ENCODE data around the gene COPS3.
"Not testable (repeated sequence)": the region's sequence is repeated elsewhere in the genome, so short reads cannot be mapped to it uniquely, and the experiment has no call there.

Gene COPS3

DNA sequence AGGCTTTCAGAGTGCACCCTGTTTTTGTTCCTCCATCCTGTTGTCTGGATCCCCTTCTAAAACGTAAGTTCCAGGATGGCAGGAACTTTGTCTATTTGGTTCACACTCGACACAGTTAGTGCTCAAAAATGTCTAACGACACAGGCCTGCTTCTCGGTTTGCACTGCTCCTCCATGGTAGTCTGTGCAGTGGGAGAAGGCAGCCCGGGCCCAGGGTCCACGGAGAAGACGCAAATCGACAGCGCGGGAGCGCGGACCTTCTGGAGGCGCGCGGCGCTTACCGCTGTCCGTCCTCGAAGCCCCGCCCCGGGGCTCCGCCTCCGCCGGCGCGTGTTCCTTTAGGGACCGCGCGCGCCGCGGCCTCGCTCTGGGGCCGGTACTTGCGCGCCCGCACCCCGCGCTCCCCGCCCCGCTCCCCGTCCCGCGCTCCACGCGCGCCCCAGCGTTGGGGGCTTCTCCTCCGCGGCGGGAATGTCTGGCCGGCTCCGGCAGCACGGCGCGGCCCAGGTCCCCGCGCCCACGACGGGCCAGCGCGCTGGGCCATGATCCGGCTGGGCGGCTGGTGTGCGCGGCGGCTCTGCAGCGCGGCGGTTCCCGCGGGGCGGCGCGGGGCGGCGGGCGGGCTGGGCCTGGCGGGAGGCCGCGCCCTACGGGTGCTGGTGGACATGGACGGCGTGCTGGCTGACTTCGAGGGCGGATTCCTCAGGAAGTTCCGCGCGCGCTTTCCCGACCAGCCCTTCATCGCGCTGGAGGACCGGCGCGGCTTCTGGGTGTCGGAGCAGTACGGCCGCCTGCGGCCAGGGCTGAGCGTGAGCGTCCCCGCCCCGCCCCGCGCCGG, 22.2 kb upstream of the COPS3 start, which contains the start of gene NT5M:
Gene NT5M (plus strand): TSS at position 364 of the 837 bp plus-strand sequence. CDS start 178 bp downstream, at position 542.
- DNase-seq (ENCODE audit: low read depth in 1 of 2, low spot score in 1 of 2): peak; percentile 24 to 46

DNA sequence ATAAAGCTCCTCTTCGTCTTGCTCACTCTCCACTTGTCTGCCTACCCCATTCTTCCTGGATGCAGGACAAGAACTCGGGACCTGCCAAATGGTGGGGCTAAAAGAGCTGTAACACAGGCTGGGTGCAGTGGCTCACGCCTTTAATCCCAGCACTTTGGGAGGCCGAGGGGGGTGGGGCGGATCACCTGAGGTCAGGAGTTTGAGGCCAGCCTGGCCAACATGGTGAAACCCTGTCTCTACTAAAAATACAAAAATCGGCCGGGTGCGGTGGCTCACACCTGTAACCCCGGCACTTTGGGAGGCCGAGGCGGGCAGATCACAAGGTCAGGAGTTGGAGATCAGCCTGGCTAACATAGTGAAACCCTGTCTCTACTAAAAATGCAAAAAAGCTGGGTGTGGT, 20.6 kb upstream of the COPS3 start:
- DNase-seq (ENCODE audit: low read depth in 1 of 2, low spot score in 1 of 2): not testable (repeated sequence)

DNA sequence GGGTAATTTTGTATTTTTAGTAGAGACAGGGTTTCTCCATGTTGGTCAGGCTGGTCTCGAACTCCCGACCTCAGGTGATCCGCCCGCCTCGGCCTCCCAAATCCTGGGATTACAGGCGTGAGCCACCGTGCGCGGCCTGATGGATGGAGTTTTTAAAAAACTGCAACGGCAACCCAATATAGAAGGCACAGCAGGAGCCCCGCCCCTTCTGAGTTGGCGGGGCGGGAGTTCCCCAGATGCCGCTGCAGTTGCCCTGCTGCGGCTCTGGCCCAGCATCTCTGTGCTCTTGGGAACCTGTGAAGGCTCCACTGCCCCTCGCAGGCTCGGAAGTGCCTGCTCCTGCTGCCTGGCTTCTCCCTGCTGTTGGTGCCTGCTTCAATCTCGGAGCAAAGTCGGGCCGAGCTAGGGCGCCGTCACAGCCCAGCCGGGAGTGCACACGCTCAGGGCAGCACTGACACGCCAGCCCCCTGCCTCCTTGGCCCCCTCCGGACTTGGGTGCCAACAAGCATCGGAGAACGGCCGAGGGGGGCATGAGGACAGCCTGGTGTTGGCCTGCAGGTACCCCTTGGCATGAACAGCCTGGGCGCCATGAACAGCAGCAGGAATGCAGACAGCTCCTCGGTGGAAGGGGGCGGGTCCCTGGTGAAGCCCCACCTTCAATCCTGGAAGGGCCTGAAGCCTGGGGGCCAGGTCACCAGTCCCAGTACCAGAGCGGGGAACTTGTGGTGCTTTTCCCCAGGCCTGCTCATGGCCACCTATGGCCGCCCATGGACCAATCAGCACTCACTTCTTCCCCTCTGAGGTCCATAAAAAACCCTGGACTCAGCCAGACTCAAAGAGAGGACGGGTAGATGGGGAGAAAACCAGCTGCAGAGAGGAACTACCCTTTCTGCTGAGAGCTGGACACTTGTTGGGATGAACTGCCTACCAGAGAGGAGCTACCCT, 19.9 kb upstream of the COPS3 start:
- peak; percentile 9 to 30 for DNase-seq (ENCODE audit: low read depth in 1 of 2, low spot score in 1 of 2)

DNA sequence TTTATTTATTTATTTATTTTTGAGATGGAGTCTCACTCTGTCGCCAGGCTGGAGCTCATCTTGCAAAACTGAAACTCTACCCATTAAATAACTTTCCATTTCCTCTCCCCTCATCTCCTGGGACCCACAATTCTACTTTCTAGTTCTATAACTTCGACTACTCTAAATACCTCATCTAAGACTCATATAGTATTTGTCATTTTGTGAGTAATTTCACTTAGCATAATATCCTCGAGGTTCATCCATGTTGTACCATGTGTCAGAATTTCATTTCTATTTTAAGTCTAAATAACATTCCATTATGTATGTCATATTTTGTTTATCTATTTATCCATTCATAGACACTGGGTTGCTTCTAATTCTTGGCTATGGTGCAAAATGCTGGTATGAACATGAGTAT, 17.1 kb upstream of the COPS3 start:
- DNase-seq (ENCODE audit: low read depth in 1 of 2, low spot score in 1 of 2): no peak

DNA sequence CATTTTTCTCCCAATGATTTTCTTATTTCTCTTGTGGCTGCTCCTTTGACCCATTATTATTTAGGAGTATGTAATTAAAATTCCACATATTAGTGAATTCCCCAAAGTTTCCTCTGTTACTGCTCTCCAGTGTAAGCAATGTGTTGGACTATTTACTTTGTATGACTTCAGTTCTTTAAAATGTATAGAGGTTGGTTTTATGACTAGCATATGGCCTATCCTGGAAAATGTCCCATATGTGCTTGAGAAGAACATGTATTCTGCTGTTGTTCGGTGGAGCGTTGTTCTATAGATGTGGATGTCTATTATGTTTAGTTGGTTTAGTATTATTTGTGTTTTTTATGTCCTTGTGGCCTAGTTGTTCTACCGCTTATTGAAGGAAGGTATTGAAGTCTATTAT, 16.2 kb upstream of the COPS3 start:
- no peak for DNase-seq (ENCODE audit: low read depth in 1 of 2, low spot score in 1 of 2)

DNA sequence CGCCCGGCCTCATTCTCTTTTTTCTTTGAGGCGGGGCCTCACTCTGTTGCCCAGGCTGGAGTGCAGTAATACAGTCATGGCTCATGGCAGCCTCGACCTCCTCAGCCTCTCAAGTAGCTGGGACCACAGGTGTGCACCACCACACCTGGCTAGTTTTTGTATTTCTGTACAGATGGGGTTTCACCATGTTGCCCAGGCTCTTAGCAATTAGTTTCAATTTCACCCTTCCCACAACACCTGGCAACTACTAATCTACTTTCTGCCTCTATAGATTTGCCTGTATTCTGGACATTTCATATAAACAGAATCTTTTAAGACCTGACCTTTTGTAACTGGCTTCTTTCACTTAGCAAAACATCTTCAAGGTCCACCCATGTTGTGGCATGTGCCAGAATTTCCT, 14.1 kb upstream of the COPS3 start:
- no peak for DNase-seq (ENCODE audit: low read depth in 1 of 2, low spot score in 1 of 2)

DNA sequence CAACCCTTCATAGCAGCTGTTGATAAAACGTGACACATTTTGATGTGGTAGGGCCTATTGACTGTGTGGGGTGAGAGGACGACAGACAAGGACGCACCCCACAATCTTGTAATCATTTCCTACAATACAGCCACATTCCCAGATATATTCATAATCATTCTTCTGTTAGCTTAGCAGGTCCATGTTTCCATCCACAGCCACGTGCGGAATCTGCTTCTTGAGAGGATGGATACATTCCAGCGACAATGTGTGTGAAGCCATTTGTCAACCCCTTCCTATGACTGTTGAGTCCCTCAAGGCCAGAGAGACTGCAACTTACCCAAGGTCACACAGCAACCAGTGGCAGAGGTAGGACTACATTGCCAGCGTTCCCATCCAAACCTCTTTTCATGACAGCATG, 8.7 kb upstream of the COPS3 start:
- no peak for DNase-seq (ENCODE audit: low read depth in 1 of 2, low spot score in 1 of 2)

DNA sequence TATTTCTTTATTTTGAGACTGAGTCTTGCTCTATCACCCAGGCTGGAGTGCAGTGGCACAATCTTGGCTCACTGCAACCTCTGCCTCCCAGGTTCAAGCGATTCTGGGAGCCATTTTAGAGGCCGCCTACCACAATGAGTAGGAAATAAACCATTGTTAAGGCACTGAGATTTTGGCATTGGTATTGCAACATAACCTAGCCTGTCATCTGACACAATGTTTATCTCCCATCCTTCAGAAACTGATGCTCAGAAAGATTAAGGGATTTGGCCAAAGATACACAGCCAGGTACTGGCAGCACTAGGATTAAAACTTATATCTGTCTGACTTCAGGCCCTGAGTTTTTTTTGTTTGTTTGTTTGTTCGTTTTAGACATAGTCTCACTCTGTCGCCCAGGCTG, 8.0 kb upstream of the COPS3 start:
- DNase-seq (ENCODE audit: low read depth in 1 of 2, low spot score in 1 of 2): no peak

DNA sequence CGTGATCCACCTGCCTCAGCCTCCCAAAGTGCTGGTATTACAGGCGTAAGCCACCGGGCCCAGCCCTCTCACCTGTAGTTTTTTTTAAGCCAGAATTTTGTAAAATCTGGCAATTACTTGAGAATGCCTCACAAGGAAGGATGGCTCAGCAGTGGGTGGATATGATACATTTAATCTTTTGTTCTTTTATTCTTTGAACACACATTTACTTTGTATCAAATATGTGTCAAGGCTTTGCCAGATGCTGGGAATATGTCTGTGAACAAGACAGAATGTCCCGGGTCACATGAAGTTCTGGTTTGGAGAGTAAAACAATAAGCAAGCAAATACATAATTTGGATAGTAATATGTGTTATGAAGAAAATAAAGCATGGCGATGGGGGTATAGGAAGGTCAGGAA, 4.9 kb upstream of the COPS3 start:
- DNase-seq (ENCODE audit: low read depth in 1 of 2, low spot score in 1 of 2): no peak

DNA sequence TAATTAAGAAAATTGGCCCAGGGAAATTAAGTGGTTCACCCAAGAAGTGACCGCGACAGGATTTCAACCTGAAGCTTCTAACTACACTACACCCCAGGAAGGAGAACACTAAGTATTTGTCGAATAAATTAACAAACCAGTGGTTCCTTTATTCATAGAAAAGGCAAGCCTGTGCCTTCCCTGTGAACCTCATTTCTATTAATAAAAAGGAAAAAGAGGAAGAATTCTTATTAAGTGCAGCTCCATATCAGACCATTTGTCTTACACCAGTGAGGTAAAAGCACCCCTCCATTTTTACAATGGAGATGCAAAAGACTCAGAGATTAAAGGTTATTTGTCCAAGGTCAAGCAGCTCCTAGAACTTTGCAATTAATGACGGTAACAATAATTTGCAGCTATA, 1.7 kb downstream of the COPS3 start:
- no peak for DNase-seq (ENCODE audit: low read depth in 1 of 2, low spot score in 1 of 2)

DNA sequence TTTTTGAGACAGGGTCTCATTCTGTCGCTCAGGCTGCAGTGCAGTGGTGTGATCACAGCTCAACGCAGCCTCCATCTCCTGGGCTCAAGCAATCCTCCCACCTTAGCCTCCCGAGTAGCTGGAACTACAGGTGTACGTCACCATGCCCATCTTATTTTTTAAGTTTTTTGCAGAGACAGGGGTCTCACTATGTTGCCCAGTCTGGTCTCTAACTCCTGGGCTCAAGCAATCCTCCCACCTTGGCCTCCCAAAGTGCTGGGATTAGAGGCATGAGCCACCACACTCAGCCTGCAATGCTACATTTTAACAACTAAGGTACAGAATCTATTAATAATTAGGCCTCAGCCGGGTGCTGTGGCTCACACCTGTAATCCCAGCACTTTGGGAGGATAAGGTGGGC, 3.6 kb downstream of the COPS3 start:
- DNase-seq (ENCODE audit: low read depth in 1 of 2, low spot score in 1 of 2): not testable (repeated sequence)

DNA sequence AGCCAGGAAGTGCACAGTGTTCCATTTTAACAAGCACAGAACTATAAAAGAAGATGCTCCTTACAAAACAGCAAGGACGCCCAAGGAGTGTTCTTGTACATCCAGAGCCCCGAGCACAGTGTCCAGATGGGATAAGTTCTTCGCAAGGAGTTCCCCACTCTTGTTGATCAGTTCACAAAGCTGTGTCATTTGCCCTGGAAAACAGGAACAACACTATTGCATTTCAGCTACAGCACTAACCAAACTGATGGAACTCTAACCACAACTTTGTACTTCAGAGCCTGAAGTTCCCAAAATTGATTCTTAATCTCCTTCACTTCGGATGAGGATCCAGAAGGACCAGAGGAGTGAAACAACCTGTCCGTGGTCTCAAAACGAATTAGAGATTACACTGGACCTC, 5.1 kb downstream of the COPS3 start:
- no peak for DNase-seq (ENCODE audit: low read depth in 1 of 2, low spot score in 1 of 2)

DNA sequence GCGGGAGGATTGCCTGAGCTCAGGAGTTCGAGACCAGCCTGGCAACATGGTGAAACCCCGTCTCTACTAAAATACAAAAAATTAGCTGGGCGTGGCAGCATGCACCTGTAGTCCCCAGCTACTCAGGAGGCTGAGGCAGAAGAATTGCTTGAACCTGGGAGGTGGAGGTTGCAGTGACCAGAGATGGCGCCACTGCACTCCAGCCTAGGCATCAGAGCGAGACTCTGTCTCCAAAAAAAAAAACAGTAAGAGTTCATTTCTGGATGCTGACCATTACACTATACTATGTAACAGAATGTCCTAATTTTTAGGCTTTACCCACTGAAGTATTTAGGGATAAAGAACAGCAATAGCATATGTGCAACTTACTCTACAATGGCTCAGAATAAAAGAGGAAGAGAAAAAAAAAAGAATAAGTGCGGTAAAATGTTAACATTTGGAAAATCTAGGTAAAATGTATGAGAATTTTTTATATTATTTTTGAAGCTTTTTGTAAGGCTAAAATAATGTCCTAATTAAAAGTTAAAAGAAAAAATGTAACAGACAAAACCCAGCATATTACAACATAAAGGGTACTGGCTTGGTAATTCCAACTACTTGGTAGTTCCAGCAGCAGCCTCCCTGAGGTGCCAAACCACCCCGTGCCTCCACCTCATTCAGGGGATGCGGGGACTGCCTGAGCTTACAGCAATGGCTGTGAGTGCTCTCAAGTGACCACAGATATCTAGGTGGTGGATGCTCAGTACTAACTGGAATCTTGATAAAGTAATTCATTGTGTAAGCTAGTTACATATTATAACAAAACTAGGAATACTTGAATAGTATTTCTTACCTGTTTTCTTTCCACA, 10.9 kb downstream of the COPS3 start:
- no peak for DNase-seq (ENCODE audit: low read depth in 1 of 2, low spot score in 1 of 2)

DNA sequence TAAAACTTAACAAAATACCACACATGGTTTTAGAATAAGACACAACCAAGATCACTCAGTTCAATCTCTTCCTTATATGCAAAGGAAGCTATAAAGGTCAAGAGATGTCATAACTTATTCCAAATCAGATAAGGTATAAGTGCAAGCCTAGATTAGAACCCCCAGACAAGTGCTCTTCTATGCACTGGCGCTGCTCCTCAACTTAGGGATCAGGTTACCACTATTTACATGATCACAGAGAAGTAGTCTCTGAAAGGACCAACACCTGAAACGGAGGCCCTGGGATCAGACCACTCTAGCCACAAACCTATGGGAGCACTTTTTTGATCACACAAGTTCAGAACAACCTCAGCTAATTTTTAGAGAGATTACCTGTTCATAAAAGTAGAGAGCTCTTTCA, 16.6 kb downstream of the COPS3 start:
- DNase-seq (ENCODE audit: low read depth in 1 of 2, low spot score in 1 of 2): no peak

DNA sequence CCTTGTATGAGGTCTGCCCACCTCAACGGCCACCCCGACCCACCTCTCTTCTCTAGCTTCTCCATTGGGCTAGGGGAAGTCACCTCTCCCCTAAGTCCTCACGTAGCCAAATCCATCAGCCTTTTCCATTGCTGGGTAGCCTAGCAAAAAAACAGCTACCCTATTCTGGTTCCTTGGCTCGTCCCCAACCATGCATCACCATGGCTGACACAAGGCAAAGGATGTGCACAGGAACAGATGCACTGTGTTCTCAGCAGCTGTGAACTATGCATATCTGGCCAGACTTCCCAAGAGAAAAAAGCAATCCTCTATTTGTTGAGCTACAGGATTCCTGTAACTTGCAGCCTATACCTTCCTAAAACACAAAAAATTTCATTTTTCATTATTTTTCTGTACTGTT, 22.0 kb downstream of the COPS3 start:
- DNase-seq (ENCODE audit: low read depth in 1 of 2, low spot score in 1 of 2): no peak

DNA sequence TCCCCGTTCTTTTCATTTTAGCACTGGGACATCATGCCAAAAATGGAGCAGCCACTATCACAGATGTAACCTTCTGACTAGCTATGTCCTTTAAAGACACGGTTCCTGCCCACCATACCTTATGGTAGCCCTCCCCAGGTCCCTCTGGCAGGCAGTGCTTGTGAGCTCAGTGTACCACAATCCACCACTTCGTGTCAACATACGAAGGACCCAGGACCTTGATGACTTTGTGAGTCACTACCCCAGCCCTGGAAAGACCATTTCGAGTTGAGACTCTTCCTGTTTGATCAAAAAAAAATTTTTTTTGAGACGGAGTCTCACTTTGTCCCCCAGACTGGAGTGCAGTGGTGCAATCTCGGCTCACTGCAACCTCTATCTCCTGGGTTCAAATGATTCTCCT, 23.0 kb downstream of the COPS3 start:
- DNase-seq (ENCODE audit: low read depth in 1 of 2, low spot score in 1 of 2): no peak

DNA sequence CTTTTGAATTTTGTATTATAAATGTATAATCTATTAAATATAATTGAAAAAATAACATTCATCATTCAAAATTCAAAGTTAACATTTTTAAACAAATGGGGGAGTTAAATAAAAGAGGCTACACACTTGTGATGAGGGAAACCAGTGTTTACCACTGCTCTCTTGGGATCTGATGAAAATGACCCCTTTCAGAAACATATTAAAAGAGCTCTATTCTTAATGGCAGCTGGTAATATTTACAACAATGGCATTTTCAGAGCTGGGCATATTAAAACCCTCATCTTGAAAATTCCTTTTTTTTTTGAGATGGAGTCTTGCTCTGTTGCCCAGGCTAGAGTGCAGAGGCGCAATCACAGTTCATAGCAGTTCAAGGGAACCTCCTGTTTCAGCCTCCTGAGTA, 24.7 kb downstream of the COPS3 start:
- DNase-seq (ENCODE audit: low read depth in 1 of 2, low spot score in 1 of 2): no peak

DNA sequence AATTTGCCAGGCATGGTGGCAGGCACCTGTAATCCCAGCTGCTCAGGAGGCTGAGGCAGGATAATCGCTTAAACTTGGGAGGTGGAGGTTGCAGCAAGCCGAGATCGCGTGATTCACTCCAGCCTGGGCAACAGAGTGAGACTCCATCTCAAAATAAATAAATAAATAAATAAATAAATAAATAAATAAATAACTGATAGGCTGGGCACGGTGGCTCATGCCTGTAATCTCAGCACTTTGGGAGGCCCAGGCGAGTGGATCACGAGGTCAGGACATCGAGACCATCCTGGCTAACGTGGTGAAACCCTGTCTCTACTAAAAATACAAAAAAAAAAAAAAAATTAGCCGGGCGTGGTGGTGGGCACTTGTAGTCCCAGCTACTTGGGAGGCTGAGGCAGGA, 25.4 kb downstream of the COPS3 start:
- DNase-seq (ENCODE audit: low read depth in 1 of 2, low spot score in 1 of 2): not testable (repeated sequence)

DNA sequence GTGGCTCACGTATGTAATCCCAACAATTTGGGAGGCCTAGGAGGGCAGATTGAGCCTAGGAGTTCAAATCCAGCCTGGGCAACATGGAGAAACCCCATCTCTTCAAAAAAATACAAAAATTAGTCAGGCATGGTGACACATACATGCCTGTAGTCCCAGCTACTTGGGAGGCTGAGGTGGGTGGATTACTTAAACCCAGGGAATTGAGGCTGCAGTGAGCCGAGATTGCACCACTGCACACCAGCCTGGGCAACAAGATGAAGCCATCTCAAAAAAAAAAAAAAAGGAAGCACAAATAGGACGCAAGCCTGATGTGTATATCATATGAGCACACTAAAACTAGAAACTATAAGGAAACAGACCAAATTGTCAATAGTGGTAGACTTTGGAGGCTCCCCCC, 27.0 kb downstream of the COPS3 start:
- no peak for DNase-seq (ENCODE audit: low read depth in 1 of 2, low spot score in 1 of 2)

DNA sequence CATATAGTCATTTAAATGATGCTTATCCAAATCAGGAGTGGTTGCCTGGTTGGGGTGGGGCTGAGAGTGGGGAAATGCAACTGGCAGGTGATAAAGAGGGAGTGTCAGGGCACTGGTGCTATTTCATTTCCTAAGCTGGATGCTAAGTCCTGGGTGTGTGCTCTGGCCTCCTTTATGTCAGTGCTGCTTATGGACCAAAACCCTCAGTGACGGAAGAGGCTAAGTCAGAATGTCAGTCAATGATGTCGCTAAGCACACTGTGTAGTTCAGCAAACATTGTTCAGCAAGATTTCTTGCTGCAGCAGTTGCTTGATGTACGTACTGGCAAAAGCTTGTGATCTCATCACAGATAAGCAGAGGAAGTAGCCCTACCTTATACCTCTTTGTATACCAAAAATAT, 27.6 kb downstream of the COPS3 start:
- DNase-seq (ENCODE audit: low read depth in 1 of 2, low spot score in 1 of 2): no peak

DNA sequence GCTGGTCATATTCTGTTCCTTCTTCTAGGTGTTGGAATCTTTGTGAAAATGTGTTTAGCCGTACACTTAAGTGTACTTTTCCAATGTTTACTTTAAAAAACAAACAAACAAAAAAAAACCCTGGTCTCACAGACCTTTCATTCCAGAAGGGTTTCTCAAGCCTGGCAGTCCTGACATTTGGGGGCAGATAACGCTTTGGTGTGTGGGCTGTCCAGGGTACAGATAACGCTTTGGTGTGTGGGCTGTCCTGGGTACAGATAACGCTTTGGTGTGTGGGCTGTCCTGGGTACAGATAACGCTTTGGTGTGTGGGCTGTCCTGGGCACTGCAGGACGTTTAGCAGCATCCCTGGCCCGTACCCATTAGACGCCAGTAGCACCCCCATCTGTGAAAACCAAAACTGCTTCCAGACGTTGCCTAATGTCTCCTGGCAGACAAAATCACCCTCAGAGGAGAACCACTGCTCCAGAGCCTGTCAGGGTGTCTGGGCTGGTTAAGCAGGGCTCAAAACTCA, 28.8 kb downstream of the COPS3 start:
- DNase-seq (ENCODE audit: low read depth in 1 of 2, low spot score in 1 of 2): no peak

Data from activated T-helper 1 cell treated with anti-CD3 and anti-CD28 coated beads, Interleukin-2, amount 50 U/mL, for 16 hours (primary cell).